Right atrium auricular region (tissue), 2 donors: ENCODE data around the gene ARHGAP27. TPM values are rescaled to one million over a fixed set of nuclear protein-coding genes. Genes with fewer than 3 reads are reported as not detected.
A peak's percentile ranks its signal among the peaks of the same experiment; 100 is the strongest.
"Not testable (repeated sequence)": the region's sequence is repeated elsewhere in the genome, so short reads cannot be mapped to it uniquely, and the experiment has no call there.

Experiments used
- DNase-seq: peaks from one replicate; pipeline ENCODE4 v3.0.0-alpha.2; 2019; ENCODE audit warnings: low spot score
- H3K27ac ChIP-seq, 2 donors: fragments of 200-600 bp; sonication (generic); 1 replicate in 1 of 2; 2 replicates in 1 of 2; pipeline ENCODE4 v1.5.1; 2016 to 2019
- H3K27me3 ChIP-seq, 2 donors: fragments of 200-600 bp; sonication (generic); one replicate each; pipeline versions ENCODE4 v1.5.1 to v1.6.0; 2017 to 2019
- H3K36me3 ChIP-seq: fragments of 200-600 bp; sonication (generic); one replicate; pipeline ENCODE4 v1.5.1; 2016
- H3K4me1 ChIP-seq, 2 donors: fragments of 200-600 bp; sonication (generic); one replicate each; pipeline versions ENCODE4 v1.5.1 to v1.6.0; 2017 to 2019
- H3K4me3 ChIP-seq, 2 donors: fragments of 200-600 bp; sonication (generic); 1 replicate in 1 of 2; 2 replicates in 1 of 2; pipeline ENCODE4 v1.5.1; 2017 to 2019; ENCODE audit warnings: mild to moderate bottlenecking in 1 of 2, moderate library complexity in 1 of 2
- H3K9me3 ChIP-seq, 2 donors: fragments of 200-600 bp; sonication (generic); one replicate each; pipeline ENCODE4 v1.5.1; 2019
- total RNA-seq, 2 donors: library from RNA; depleted of rRNA; stranded (reverse); fragments of >200 nt; gene quantifications; one replicate each; pipeline ENCODE4 v1.1.0, GENCODE V29; 2016
- TF ChIP-seq, protein P1 (sequence below), 2 donors: fragments of 200-600 bp; sonication (generic); IDR thresholded peaks; one replicate each; pipeline ENCODE4 v1.5.1; 2019; ENCODE audit warnings: antibody characterized with exemption in 2 of 2

The ARHGAP27 gene
- total RNA-seq, 2 donors from 2014 or later, result 18.9 to 21.9 TPM

DNA sequence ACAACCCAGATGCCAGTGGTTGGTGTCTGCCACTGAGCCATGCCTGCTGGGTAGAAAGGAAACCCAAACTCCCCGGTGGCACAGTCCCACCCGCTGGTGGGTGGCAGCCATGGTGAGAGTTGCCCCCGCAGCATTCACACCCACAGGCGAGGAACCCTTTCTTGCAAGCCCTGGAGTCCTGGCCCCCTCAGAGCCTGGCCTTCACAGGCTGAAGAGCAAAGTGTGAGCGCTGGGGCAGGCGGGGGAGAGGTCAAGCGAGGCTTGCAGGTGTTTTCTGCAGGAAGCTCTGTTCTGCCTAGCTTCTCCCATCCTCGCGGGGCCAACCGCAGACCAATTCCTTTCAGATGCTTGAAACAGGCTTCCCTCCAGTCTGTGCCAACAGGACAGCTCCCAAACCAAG, 19.0 kb upstream of the ARHGAP27 start:
- H3K36me3 ChIP-seq, H3K27me3 ChIP-seq, DNase-seq: not testable (repeated sequence)

DNA sequence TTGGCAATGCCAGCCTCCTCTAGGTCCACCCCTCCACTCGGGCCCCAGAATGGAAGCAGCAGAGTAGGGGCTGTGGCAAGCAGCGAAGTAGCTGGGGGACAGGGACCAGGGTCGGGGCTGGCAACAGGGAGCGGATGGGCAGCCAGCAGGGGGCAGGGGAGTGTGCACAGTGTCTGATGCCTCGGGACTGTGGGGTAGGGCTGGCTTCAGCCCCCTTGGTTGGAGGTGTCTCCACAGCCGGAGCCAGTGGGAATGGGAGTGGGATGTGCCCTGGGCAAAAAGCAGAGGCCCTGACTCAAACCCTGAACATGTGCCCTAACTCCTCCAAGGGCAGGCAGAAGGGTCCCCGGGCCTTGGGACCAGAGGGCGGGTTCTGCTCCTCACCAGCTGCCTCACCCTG, 18.5 kb upstream of the ARHGAP27 start:
- Histone ChIP-seq H3K4me1 (peaks cover 0 to 8% of the 10 kb centered on the region in 2 donors), H3K27ac (no peak overlapping the region), H3K27me3 (no peaks in the 10 kb centered on the region), H3K9me3 (no peaks in the 10 kb centered on the region), H3K4me3 (no peak overlapping the region), H3K36me3 (peaks cover 5% of the 10 kb centered on the region)
- TF ChIP-seq, protein P1, sequence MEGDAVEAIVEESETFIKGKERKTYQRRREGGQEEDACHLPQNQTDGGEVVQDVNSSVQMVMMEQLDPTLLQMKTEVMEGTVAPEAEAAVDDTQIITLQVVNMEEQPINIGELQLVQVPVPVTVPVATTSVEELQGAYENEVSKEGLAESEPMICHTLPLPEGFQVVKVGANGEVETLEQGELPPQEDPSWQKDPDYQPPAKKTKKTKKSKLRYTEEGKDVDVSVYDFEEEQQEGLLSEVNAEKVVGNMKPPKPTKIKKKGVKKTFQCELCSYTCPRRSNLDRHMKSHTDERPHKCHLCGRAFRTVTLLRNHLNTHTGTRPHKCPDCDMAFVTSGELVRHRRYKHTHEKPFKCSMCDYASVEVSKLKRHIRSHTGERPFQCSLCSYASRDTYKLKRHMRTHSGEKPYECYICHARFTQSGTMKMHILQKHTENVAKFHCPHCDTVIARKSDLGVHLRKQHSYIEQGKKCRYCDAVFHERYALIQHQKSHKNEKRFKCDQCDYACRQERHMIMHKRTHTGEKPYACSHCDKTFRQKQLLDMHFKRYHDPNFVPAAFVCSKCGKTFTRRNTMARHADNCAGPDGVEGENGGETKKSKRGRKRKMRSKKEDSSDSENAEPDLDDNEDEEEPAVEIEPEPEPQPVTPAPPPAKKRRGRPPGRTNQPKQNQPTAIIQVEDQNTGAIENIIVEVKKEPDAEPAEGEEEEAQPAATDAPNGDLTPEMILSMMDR (IDR thresholded peaks at IDR 0.05), result no peak
- DNase-seq, result no peak

More for the DNA sequence above, 19.0 kb upstream of the ARHGAP27 start:
- not testable (repeated sequence) for H3K4me3 ChIP-seq, H3K27ac ChIP-seq, H3K4me1 ChIP-seq, H3K9me3 ChIP-seq

DNA sequence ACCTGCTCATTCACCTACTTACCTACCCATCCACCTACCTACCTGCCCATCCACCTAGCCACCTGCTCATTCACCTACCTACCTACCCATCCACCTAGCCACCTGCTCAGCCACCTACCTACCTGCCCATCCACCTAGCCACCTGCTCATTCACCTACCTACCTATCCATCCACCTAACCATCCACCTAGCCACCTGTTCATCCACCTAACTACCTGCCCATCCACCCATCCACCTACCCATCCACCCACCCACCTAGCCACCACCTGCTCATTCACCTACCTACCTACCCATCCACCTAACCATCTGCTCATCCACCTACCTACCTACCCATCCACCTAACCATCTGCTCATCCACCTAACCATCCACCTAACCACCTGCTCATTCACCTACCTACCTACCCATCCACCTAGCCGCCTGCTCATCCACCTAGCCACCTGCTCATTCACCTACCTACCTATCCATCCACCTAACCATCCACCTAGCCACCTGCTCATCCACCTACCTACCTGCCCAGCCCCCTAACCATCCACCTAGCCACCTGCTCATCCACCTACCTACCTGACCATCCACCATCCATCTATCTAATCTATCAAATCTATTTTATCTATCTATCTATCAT, 17.1 kb upstream of the ARHGAP27 start:
- not testable (repeated sequence) for H3K27ac ChIP-seq, H3K4me3 ChIP-seq, H3K9me3 ChIP-seq, H3K4me1 ChIP-seq, DNase-seq, H3K27me3 ChIP-seq
- peaks cover 14% of the 10 kb centered on the region for H3K36me3 ChIP-seq

DNA sequence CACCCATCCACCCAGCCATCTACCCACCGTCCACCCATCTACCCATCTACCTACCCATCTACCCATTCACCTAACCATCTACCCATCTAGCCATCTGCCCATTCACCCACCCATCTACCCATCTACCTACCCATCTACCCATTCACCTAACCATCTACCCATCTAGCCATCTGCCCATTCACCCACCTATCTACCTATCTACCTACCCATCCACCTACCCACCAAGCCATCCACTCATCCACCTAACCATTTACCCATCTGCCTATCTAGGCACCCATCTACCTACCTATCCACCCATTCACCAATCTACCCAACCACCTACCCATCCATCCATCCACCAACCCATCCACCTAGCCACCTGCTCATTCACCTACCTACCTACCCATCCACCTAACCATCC, 16.6 kb upstream of the ARHGAP27 start:
- peaks cover 15% of the 10 kb centered on the region for H3K36me3 ChIP-seq
- DNase-seq, H3K4me1 ChIP-seq, H3K27me3 ChIP-seq, H3K27ac ChIP-seq, H3K4me3 ChIP-seq, H3K9me3 ChIP-seq: not testable (repeated sequence)

DNA sequence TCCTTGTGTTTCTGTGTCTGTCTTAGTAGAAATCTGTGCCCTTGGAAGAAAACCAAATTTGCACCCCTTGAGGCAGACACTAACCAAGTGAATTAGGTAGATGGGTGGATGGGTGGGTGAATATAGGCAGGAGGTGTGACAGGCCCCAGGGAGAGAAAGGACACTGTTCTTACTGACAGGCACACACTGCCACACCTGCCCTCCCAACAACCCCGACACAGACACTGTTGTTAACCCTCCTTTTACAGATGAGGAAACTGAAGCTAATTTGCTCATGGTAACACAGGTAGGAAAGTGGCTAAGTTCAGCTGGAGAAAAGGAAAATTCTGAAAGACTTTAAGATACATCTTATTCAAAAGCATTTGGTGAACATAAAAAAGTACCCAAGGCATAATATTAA, 15.8 kb upstream of the ARHGAP27 start:
- H3K4me1 ChIP-seq, H3K9me3 ChIP-seq, H3K4me3 ChIP-seq, H3K27me3 ChIP-seq, DNase-seq, H3K27ac ChIP-seq, H3K36me3 ChIP-seq: not testable (repeated sequence)

DNA sequence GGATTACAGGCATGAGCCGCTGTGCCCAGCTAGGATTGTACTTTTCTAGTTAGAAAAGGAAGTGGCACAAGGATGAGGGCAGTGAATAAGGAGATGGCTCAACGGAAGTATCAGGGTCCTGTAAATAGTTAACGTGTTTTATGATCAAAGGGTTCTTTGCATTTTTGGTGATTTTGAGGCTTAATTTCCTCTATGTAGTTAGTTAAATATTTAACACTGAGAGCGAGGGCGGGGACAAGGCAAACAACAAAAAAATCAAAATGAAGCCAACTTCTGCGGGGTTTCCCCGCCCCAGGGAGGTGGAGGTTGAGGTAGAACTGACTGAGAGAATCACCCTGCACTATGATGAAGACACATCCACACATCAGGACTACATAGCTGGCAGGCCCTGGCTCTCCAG, 15.4 kb upstream of the ARHGAP27 start:
- not testable (repeated sequence) for H3K4me1 ChIP-seq, H3K36me3 ChIP-seq, H3K4me3 ChIP-seq, H3K27me3 ChIP-seq, DNase-seq, H3K9me3 ChIP-seq
- peak overlapping the region; percentile 42 to 51 for H3K27ac ChIP-seq

DNA sequence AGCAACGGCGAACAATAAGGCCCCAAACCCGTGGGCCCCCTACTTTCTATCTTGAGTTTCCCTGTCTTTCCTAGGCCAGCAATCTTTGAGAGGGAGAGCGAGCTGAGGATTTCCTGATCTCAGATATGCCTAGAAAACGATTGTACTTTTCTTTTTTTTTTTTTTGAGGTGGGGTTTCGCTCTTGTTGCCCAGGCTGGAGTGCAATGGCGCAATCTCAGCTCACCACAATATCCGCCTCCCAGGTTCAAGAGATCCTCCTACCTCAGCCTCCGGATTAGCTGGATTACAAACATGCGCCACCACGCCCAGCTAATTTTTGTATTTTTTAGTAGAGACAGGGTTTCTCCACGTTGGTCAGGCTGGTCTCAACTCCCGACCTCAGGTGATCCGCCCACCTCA, 15.0 kb upstream of the ARHGAP27 start:
- DNase-seq, H3K27me3 ChIP-seq, H3K4me1 ChIP-seq, H3K4me3 ChIP-seq, H3K9me3 ChIP-seq, H3K36me3 ChIP-seq: not testable (repeated sequence)
- peak overlapping the region; percentile 42 to 51 for H3K27ac ChIP-seq

DNA sequence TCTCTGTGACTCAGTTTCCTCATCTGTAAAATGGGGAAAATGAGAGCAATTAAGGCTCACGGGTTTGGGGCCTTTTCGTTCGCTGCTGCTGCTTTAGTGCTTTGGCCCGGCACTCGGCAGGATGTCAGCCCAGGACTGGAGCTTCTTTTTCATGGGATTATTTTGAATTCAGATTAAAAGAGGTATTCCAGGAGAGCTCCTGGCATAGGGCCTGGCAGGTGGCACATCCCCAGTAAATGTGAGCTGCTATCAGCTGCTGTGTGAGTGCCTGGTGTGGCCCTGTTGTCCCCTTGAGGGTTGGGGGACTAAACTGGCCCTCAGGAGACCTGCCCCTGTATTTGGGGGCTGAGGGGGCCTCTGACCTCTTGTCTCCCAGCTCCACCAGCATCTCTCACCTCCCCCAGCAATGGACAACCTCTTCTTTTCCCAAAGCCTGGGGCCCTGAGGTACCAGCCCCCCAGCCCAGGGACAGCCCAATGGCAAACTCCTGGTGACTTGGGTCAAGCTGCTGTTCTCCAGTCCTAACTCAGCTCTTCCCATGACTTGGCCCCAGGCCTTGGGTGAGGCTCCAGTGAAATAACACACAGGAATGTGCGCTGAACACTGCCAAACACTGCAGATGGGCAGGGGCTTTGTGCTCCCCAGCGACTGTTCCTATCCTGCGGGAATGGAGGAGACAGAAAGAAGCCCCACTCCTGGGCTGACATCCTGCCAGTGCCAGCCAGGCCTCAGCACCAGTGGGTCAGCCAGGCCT, 14.4 kb upstream of the ARHGAP27 start:
- peak overlapping the region; percentile 42 to 51 for H3K27ac ChIP-seq
- not testable (repeated sequence) for H3K4me1 ChIP-seq, H3K4me3 ChIP-seq, H3K36me3 ChIP-seq, H3K27me3 ChIP-seq, H3K9me3 ChIP-seq
- peak; percentile 69 for DNase-seq

DNA sequence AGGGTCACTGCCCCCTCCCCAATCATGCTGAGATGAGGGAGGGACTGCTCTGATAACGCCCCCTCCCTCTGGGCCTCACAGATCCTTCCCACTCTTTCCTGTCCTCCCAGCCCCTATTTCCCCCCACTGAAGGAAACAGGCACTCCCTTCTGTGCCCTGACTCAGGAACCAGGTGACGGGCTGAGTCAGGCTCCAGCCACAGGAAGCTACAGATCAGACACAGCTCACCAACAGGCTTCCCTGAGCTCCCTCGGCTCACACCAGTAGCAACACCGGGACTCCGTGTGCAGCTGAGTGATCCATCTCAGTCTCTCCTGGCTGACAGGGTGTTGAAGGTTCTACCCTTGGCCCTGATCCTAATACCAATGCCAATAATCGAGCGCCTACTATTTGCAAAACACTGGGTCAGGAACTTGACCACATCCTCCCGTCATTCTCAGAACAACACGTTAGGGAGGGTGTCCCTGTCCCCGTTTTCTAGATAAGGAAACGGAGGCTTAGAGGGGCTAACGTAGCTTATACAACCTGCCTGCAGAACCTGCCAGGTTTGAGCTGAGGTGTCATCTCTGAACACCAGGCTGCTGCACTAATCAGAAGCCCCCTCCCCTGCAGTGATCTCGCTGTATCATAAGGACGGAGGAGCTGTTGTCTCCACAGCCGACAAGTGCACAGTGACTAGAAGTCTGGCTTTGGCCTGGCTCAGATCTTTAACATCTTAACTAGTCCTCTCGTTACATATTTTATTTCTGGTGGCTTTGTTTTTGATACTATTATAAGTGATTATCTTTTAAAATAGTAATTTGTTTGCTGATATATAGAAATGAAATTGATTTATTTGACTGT, 13.5 kb upstream of the ARHGAP27 start:
- H3K4me3 ChIP-seq, DNase-seq, H3K27ac ChIP-seq, H3K4me1 ChIP-seq, H3K9me3 ChIP-seq, H3K27me3 ChIP-seq, H3K36me3 ChIP-seq: not testable (repeated sequence)

DNA sequence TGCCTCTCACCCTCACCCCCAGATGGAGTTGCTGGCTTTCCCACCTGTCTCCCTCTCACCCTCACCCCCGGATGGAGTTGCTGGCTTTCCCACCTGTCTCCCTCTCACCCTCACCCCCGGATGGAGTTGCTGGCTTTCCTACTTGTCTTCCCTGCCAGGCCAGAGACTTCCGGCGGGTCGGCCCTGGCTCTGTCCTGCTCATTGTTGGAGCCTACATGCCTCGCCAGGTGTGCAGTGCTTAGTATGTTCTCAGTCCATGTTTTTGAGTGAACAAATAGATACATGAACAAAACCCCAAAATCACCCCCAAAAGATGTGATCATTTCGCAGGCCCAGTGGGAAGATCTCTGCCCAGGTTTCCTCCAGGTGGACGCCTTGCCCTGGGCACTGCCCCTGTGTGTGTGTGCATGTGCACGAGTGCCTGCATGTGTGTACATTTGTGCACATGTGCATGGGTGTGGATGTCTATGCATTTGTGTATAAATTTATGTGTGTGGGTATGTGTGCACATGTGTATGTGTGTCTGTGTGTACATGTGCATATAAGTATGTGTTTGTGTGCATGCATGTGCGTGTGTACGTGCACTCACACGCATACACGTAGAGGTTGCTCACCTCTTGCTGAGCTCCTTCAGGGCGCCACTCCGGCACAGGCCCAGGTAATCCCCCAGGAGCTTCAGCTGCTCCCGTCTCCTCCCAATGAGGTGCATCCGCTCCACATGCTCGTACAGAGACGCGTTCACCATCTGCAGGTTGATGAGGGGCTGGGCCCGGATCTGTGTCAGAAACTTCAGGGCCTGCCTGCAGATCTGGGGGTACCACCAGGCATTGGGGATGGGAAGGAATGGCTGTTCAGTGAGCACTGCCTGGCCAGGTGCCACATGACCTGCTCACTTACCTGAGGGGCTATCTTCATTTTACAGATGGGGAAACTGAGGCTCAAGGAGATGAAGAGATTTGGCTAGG, 12.5 kb upstream of the ARHGAP27 start:
- not testable (repeated sequence) for DNase-seq, H3K4me3 ChIP-seq, H3K4me1 ChIP-seq, H3K36me3 ChIP-seq, H3K27me3 ChIP-seq, H3K27ac ChIP-seq, H3K9me3 ChIP-seq

DNA sequence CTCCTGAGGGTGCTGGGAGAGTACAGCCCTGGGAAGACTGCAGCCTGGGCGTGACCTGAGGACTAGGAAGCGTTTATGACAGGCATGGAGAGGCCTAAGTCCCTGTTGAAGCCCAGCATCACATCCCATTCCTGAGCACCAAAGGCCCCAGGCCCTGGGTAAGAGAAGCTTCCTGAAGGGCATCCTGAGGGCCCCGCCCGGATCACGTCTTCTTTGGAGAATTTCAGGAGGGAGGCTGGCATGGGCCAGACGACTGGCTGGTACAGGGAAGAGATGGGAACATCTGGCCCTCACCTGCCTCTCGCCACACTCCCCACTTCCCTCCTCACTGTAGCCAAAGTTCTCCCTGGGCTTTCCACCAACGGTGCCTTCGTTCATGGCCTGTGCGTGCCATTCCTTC, 11.6 kb upstream of the ARHGAP27 start:
- H3K4me1 ChIP-seq, DNase-seq, H3K4me3 ChIP-seq, H3K27me3 ChIP-seq, H3K27ac ChIP-seq, H3K9me3 ChIP-seq: not testable (repeated sequence)
- H3K36me3 ChIP-seq, result peaks cover 11% of the 10 kb centered on the region

DNA sequence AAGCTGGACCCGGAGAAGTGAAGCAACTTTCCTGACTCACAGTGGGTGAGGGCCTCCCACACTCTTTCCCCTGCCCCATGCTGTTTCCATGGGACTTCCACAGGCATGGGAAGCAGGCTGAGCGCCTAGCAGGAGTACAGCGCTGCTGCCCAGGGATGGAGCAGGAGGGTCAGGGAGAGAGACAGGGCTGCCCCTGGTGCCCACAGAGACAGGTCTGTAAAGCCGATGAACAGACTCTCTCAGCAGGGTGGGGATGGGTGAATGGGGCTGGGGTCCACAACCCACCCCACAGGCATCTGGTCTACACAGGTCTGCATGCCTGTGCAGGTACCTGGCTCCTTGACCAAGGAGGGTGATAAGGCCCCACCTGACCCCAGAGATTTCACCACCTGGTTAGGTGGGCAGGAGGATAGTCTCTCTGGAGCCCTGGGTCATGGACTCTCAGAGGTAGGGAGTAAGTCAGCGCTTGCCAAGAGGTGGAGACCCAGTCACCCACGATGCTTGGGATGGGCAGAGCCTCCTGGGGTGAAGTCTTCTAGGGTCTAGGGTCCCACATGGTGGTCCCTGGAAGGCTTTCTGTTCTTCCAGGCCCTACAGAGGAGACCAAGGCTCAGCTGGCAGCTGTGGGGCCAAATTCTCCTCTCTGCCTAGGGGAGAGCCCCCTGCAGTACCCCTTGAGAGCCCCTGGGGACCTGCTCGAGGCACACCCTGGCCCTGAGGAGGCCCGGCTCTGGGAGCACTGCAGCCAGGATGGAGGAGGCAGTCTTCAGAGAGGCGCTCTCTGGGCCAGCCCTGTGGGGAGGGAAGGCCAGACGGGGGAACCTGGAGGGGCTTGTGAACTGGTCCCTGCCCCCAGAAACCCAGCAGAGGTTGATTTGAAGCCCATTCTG, 10.9 kb upstream of the ARHGAP27 start:
- H3K4me1 ChIP-seq, H3K27me3 ChIP-seq, H3K4me3 ChIP-seq, DNase-seq, H3K27ac ChIP-seq, H3K9me3 ChIP-seq: not testable (repeated sequence)
- H3K36me3 ChIP-seq, result peaks cover 18% of the 10 kb centered on the region
